Stimulated activated CD8-positive, alpha-beta memory T cell treated with anti-CD3 and anti-CD28 coated beads, Interleukin-7, amount 100 ng/mL, for 24 hours (primary cell): Measurements from ENCODE around the gene NFKB1.

Experiments used
- DNase-seq: peaks from one replicate; pipeline ENCODE4 v3.0.0-alpha.2; 2020; ENCODE audit warnings: low read depth

NFKB1 gene

DNA sequence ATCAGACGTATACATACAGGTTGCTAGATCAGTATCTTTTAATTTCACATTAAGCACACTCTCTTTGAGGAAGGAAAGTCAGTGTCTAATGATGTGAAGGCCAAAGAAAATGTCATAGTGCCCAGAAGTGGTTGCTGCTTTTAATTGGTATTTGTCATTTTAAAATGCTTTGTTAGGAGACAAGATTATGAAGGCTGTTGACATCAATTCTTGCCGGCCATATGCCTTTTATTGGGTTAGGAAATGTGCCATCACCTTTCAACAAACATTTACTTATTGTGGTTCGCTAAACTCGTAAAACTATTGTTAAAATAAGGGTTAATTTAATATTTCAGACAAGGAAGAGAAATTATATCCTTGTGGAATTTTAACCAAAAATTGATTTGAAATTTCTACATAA lies 32.2 kb downstream of the NFKB1 start:
- DNase-seq: no peak

DNA sequence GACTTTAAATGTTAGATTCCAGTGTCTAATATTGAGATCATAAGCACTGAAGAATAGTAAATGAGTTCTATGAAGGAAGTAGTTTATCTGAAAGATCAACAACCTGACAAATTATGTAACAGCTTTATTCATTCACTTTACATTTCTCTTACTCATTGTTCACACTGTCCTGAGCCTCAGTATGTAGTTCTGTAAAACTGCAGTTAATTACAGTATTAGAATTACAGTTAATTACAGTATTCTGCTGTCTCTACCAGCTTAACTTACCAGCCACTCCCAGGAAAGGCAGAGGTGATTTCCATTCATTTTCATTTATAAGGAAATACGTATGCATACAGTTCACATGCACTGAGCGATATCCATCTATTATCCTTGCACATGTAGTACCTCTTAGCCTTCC lies 32.7 kb downstream of the NFKB1 start:
- DNase-seq: no peak

DNA sequence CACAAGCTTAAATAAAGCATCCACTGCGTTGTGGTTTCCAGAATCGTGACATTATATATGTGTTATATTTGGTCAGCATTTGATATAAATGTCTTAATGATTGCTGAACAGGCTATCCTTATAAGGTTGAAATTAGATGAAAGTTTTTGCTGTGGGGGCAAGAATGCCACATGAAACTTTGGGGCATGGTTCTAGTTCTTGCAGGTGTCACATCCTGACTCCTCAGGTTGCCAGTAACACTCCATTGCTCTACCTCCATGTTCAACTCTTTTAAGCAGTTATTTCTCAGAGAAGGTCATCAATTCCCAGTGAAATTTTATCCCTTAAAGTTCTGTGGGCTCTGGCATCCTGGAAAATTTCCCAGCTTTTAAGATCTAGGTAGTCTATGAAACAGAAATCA lies 33.7 kb downstream of the NFKB1 start:
- no peak for DNase-seq

DNA sequence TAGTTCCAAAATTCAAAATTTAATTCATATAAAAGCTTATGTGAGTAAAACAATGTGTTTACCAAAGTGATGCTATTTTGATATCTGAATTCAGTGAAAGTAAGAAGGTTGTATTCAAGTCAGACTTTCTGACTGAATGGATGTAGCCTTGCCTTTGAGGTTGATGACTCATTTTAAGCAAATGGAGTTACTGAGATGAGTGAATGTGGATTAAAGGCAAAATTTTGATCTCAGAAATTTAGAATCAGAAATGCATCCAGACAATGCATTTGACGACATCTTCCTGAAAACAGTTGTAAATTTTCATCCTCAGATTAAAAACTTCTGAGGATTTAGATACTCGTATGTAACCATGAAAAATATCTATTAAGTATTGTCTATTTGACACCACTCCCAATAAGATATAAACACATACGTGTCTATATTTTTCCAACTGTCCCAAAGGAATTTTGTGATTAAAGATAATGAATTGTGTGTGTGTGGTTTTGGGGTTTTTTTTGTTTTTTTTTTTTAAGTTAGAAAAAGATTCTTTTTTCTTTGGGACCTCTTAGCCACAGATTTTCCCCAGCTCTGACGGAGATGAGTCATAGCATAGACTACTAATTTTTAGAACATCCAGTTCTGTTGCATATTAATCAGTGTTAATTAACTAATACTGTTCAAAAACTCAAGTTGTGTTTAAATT lies 34.4 kb downstream of the NFKB1 start:
- no peak for DNase-seq

DNA sequence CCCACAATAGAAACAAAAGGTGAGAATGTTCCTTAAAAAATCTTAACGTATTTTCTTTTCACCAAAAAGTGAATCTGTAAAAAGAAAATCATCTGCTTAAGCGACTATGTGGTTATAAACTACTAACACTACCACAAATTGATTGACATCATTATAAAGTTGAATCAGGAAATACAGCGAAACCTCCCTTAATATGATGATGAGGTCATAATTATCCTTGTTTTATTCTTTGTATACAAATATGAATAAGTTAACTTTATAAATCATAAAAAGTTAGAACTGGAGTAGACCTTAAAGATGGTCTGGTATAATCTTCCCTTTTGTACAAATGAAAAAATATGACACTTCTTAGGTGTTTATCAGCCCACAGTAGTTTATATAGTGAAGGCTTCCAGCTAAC lies 35.6 kb downstream of the NFKB1 start:
- no peak for DNase-seq

DNA sequence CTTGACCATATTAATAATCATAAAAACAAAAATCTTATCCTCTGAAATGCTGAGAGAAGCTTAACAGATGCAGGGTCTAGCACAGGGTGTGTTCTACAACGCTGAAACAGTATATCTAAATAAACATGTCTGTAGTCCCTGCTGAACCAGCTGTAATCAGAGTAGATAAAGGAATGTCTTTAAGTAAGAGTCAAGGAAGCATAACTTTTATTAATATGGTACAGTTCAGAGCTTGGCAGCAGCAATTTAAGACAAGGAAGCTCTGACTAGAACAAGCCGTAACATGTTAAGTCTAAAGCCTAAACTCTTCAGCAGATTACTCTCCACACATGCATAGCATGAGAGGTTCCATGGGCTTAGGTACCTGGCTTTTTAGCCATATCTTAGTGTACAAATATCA lies 36.1 kb downstream of the NFKB1 start:
- DNase-seq: no peak

DNA sequence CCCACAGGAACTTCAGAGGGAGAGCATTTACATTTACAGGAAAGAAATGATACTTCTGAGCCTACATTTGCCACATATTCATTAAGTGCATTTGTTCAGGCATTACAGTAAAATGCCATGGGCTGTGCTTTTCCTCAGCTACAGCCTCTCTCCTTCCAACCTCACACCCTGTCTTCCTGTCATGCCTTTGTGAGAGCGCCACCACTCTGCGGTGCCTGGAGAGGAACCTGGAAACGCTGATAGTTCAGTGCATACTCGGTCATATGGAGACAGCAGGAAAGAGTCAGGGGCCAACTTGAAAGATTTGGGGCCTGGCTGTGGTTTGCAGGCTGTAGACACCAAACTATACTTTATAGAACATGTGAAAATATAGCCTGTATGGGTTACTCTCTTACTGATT lies 40.5 kb downstream of the NFKB1 start:
- DNase-seq: no peak

DNA sequence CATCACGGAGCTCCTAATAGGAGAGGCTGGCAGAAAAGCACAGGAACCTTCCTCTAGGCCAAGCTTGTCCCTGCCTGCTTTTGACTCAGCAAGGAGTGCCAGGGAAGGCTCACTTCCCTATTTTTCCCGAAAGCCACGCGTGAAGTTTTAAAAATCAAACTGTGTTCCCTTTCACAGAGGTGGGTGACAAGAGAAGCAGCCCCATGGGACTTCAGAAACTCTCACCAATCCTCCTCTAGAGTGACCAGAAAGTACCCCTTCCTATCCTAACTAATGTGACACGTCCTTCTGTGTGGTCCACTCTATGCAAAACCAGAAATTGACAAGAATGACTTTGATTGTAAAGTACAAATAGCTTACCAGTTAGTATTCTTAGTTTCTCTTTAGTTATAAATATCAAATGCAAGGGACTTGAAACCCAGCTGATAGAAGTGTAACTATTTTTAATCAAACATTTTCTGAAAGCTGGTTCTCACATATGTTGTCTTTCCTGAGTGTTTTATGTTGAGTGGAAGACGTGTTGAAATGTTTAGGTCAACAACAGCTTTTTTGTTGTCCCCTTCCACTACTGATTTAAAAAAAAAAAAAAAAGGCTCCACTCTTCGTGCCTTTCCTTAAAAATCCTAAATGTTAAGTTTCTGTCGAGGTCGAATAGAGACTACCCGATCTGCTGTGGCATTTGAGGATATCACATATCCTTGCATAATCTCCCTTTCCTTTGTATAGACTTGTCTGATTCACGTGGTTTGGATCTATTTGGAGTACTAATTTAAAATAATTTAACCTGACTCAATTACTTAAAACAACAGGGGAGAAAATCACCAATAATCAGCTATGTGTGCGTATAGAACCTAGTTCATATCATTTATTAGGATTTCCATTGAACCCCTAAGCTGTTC lies 42.1 kb downstream of the NFKB1 start:
- no peak for DNase-seq

DNA sequence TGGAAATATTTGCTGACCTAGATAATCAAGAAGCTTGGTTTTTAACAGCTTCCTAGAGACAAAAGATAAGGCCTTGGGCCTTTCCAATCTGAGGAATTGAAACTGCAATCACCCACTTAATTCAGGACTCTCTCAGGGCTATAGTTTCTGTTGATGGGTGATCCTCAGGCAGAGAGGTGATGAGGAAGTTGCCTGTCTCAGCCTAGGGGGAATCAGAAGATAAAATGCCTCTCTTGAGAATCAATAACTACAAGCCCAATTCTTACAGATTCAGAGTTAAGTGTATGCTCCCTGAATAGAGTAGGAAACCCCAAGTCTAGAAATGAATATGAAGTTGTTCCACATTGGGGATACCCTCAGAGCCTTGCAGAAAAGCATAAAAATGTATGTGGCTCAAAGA lies 45.5 kb downstream of the NFKB1 start:
- DNase-seq: no peak

DNA sequence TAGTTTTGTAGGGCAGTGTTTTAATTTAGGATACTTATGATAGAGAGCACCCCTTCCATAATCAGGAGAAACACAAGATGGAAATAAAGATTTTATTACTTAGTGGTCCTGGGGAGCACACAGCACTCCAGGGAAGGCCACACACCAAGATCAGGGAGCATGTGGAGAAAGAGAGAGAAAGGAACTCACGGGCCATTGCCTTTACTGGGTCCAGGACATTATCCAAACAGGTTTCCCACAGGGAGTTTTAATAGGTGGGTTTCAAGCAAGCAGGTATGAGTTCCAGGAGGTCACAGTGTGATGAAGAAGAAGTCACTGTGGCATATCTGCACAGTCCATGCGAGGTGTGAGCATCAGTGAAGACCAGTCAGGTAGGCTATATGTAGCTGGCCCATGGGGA lies 46.8 kb downstream of the NFKB1 start:
- no peak for DNase-seq

DNA sequence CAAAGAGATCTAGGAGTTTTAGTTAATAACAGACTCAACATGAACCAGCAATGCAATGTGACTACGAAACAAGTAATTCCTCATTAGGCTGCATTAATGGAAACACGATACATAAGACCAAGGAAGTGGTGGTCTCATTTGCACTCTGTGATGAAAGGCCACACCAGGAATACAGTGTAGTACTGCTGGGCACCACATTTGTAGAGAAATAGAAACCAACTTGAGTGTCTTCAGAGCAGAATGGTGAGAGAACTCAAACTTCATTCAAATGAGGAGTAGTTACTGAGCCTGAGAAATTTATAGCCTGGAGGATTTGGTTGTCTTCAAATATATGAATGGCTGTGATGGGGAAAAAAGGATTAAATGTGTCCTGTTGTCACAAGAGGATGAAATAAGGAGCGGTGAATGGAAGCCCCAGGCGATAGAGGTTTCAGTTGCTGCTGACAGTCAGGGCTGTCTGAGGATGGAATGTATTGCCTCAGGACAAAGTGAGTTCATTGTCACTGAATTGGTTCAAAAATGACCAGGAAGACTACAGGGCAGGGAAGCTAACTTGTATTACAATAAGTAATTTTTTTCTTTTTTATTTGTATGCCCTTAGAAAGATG lies 50.9 kb downstream of the NFKB1 start:
- DNase-seq: no peak

DNA sequence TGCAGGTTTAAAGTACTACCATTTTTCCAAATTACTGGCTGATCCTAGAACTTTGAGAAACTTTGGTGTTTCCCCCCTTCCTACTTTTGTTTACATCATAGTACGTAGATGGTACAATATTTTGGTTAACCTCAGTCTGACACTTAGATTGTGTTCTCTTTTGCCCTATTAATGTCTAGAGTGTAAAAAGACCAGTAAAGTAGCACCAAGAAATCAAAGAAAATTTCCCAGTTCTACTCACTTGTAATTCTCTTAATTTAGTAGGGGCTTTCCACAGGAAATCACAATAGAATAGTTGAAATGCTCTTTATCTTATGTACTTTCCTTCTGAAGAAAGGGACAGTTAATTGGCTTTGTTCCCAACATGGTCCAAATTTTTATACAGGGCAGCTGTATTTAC lies 51.6 kb downstream of the NFKB1 start:
- DNase-seq: no peak

DNA sequence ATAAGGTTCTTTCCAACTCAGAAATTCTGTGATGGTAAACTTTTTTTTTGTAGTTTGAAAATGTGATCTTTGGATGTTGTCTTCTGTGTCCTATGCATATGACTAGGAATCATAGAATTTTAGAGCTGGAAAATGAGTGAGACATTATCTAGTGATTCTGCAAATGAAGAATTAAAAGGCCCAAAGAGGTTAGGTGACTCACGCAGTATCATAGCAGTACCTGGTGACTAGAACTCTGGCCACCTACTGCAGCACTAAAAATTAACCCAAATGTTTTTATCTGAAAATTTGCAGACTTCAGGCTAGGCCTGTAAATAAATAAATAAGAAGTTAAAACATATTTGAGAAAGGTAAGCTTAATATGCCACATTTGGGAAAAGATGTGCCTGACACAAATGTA lies 52.8 kb downstream of the NFKB1 start:
- DNase-seq: no peak

DNA sequence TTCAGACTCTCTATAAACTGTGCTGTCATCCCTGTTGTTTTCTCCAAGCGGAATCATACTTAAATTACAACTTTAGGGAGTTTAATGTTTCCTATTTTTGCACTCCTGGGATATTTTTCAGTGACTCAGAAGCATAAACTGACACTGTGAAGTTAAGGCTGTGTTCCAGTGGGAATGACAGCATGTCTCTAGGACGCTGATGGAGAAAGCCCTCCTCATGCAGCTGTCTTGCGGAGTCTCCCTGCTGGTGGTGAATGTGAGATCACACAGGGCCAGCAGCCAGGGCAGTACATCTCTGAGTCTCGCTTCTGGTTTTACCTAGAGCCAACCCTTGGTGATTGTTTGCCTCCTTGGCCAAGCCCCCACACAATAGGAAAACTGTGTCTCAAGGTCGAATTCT lies 53.3 kb downstream of the NFKB1 start:
- DNase-seq: no peak

DNA sequence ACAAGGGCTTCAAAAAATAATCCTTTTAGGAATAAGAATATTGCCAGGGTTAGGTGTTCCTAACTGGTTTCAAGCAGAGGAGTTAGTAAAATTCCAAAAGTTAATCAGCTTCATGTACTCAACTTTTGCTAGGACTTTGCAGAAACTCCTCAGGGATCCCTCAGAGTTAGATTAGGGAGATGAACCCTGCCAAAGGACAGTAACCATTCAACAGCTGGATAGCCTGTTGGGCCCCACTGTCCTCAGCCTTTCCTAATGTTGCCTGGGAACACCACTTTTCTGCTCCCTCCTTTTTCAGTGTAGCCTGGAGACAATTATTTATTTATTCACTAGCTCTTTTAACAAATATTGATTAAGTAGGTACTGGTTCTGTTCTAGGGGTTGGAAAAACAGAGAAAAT lies 53.8 kb downstream of the NFKB1 start:
- no peak for DNase-seq

DNA sequence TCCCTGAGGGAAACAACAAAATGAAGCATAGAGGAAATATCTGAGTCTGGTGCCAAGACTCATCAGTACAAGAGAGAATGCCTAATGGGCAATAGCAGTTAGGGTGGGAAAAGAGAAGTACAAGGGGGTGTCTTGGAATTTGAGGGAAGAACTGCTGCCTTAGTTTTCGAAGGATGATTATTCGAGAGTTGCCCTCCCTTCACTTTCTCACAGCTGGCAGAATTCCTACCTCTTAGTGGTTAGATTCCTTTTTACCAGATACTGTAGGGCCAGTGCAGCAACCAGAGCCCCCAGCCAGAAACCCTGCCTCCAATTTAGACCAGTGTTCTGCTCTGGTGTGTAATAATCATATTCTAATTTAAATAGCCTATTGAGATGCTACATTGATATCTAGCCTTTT lies 56.5 kb downstream of the NFKB1 start:
- DNase-seq: no peak

DNA sequence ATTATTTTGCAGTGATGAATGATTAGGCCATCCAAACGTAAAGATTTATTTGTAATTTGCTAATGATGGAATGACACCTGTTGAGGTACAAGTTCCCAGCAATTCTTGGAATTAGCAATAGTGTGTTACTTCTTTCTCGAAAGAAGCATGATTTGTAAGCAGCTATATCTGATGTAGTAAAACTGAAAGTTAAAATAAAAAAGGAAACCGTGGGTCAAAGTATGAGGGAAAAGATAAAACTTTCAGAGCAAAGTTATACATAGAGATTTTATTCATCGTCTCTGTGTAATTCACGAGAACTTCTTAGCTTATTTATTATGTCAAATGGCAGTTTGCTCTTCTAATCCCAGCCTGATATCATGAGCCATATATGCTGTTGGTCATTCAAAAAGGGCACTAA lies 59.0 kb downstream of the NFKB1 start:
- DNase-seq: no peak

DNA sequence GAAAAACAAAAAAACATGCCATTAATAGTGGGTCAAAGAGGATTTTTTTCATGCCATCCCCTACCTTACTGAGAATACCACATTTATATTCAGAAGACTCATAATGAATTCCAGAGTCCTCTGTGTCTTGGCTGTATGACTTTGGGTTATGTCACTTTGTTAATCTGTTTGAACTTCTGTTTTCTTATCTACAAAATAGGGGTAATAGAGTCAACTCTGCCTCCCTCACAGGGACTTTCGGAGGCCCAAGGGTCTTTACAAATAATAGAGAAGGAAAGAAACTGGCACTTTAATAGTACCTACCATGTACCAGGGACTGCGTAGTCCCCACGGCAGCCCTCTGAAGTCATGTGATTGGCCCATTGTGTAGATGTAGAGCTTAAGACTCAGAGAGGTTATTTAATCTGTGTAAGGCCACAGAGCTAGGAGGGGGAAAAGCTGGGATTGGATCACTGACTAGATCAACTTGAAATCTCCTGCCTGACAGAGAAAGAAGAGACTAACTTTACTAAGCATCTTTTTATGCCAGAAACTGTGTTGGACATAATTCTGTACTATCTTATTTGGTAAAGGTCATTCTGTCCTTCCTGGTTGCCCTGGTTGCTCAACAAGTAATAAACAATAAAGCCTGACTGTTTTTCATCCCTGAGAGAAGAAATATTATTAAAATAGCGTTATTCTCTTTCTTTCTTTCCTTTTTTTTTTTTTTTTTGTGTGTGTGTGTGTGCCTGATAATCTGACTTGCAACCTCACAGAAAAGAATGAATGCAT lies 59.6 kb downstream of the NFKB1 start:
- no peak for DNase-seq

DNA sequence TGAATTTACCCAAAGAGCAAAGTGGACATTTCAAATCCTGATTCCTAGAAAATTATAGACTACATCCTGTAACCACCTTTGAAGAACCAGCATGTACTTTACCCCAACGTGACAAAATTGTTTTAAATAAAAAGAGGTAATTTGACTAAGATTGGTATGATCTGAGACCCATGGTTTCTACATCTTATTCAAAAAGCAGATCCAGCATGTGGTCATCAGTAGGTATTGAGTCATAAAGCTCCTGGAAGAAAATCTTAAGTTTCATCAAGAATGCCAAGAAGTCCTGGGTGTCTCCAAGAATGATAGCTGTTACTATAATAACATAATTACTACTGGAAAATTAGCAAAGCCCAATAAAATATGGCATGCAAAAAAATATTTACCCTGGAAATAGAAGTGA lies 61.8 kb downstream of the NFKB1 start:
- DNase-seq: no peak

DNA sequence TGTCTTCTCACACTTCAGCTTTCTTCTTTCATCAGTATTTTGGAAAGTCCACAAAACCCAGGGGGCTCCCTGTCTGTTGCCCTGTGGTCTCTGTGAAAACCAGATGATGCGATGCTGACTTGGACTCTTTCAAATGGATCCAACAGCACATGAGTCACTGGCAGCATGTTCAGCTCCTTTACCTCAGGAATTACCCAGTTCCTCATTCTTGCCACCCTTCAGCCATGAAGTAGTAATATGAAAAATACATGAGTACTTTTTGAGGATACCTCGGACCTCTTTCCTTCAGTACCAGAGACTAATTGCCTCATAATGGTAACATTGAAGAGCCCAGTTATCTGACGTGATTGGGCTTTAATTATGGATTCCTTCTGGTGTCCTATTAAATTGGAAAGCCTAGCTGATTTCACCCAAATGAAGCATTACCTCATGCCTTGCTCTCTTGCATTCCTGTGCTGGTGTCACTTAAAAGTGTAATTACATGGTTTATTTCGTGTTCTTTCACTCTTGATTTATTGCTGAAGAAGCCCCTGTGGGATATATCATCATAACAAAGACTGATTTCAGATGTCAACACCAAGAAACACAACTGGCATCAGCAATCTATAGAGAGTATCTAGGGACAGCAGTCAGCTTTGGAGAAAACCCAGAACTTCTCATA lies 63.4 kb downstream of the NFKB1 start:
- DNase-seq: no peak

DNA sequence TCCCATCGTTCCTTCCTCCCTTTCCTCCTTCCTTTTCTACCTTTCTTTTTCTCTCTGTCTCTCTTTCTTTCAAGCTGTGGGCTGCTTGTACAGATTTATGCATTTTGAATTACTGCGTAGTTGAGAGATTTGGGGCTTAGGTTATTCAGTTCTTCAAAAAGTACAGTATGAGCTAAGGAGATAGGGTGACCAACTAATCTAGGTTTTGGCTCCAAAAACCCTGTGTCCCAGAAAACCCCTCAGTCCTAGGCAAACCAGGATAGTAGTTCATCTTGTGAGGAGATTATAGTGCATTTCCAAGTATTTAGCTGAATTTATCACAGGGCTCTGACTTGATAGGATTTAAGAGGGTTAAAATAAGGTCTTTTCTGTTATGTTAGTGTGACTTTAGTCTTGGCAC lies 64.5 kb downstream of the NFKB1 start:
- no peak for DNase-seq

DNA sequence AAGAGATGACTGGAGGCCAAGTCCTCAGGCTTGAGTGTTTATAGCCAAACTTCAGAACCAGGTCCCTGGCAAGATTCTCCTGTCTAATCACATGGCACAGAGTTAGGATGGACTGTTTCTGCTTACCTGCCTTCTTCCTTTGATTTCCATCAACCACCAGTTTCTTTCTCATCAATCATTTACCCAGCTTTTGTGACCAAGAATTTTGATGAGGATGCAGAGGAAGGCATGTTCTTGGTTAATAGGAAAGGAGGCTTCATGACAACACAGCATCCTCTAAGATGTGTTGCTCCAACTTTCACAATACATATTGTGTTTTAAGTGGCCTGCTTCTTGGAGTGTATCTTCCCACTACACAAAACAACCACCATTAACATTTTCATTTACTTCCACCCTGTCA lies 65.3 kb downstream of the NFKB1 start:
- no peak for DNase-seq
